ENCODE measurements around the gene CELA2B.

CELA2B gene

DNA sequence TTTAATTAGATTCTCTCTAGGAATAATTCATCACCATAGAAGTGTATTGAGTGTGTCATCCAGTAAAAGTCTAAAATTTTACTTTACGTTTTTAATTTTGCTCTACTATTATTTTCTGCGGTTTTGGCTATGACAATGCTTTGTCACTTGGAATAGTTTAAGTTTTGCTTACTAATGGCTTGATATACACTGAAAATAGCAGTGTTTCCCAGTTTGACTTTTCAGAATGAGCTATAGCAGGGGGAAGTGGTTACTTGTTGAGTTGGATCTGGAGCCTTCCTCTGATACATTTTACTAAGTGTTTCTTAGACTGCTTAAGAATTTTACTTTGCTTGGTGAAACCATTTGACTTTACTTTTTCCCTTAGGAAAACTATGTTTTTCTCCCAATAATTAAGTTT lies 55.8 kb downstream of the CELA2B start:
- H3K36me3 ChIP-seq = no peaks in the 10 kb centered on the region
- no peak for DNase-seq
- no peaks in the 10 kb centered on the region for H3K27me3 ChIP-seq
- no peaks in the 10 kb centered on the region for H3K9me3 ChIP-seq
- TF ChIP-seq, protein P1, sequence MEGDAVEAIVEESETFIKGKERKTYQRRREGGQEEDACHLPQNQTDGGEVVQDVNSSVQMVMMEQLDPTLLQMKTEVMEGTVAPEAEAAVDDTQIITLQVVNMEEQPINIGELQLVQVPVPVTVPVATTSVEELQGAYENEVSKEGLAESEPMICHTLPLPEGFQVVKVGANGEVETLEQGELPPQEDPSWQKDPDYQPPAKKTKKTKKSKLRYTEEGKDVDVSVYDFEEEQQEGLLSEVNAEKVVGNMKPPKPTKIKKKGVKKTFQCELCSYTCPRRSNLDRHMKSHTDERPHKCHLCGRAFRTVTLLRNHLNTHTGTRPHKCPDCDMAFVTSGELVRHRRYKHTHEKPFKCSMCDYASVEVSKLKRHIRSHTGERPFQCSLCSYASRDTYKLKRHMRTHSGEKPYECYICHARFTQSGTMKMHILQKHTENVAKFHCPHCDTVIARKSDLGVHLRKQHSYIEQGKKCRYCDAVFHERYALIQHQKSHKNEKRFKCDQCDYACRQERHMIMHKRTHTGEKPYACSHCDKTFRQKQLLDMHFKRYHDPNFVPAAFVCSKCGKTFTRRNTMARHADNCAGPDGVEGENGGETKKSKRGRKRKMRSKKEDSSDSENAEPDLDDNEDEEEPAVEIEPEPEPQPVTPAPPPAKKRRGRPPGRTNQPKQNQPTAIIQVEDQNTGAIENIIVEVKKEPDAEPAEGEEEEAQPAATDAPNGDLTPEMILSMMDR (IDR thresholded peaks at IDR 0.05; ENCODE audit: low read depth, low read length) = no peak
- H3K4me3 ChIP-seq (ENCODE audit: low read depth, low read length) = no peak overlapping the region
- H3K4me1 ChIP-seq = no peaks in the 10 kb centered on the region

DNA sequence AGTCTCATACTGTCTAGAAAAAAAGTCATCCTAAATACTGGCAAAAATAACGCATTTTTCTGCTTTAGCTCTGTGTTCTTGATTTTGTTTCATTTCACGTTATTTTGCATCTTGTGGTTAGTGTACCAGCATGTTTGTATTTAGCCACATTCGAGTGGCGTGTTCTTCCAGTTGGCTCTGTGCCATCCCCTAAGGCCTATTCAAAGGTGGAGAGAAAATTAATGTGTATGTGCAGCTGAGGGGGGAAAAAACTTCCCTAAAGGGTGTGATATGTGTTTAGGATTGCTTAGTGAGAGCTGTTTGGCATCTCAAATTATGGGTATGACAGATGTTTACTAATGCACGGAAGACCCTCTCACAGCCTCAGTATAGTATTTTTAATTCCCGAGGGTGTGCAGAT lies 62.9 kb downstream of the CELA2B start:
- Histone ChIP-seq H3K4me3 (ENCODE audit: low read depth, low read length) (no peak overlapping the region), H3K4me1 (no peaks in the 10 kb centered on the region), H3K9me3 (no peaks in the 10 kb centered on the region), H3K36me3 (no peaks in the 10 kb centered on the region), H3K27me3 (no peaks in the 10 kb centered on the region)
- DNase-seq = peak; percentile 11
- TF ChIP-seq, protein P1 (IDR thresholded peaks at IDR 0.05; ENCODE audit: low read depth, low read length) = no peak

- TF ChIP-seq, protein P1 (IDR thresholded peaks at IDR 0.05; ENCODE audit: low read depth, low read length) = no peak
These were observed 64.3 kb downstream of the CELA2B start for GRCh38 chr1:15540186-15540585.

More at GRCh38 chr1:15540186-15540585, 64.3 kb downstream of the CELA2B start:
- Histone ChIP-seq H3K9me3 (no peaks in the 10 kb centered on the region), H3K4me1 (no peaks in the 10 kb centered on the region), H3K27me3 (no peaks in the 10 kb centered on the region), H3K36me3 (no peaks in the 10 kb centered on the region), H3K4me3 (ENCODE audit: low read depth, low read length) (no peak overlapping the region)
- no peak for DNase-seq
